HG03108 (cell line): ENCODE results near the gene UBE2J2.
A peak's percentile ranks its signal among the peaks of the same experiment; 100 is the strongest.
"Not testable (repeated sequence)": the region's sequence is repeated elsewhere in the genome, so short reads cannot be mapped to it uniquely, and the experiment has no call there.

Experiments
- ATAC-seq: cut with Tn5 transposase; IDR thresholded peaks from one replicate; pipeline ENCODE4 v1.9.1; 2021; ENCODE audit warnings: moderate library complexity; ENCODE audit not compliant: unreplicated experiment

Gene UBE2J2

GRCh38 chr1:1273512-1274298 is at the start of gene UBE2J2:
UBE2J2 (minus strand) TSS chr1:1273854; CDS start chr1:1267992, 5,862 bp downstream.
- peak; percentile 75 for ATAC-seq

- no peak for ATAC-seq
These were observed 49.3 kb upstream of the UBE2J2 start for GRCh38 chr1:1322952-1323351.

GRCh38 chr1:1322418-1322817 is 48.8 kb upstream of the UBE2J2 start:
- ATAC-seq = no peak

- ATAC-seq = no peak
These were observed 47.8 kb upstream of the UBE2J2 start for GRCh38 chr1:1321477-1321876.

GRCh38 chr1:1320666-1321448 is 47.2 kb upstream of the UBE2J2 start:
- ATAC-seq = no peak

GRCh38 chr1:1319646-1319941 is 45.9 kb upstream of the UBE2J2 start:
- no peak for ATAC-seq

- no peak for ATAC-seq
These were observed 45.4 kb upstream of the UBE2J2 start for GRCh38 chr1:1318777-1319645.

GRCh38 chr1:1318131-1318652 is 44.5 kb upstream of the UBE2J2 start:
- no peak for ATAC-seq

GRCh38 chr1:1317420-1317819 is 43.8 kb upstream of the UBE2J2 start:
- ATAC-seq = no peak

GRCh38 chr1:1316199-1316598 is 42.5 kb upstream of the UBE2J2 start:
- not testable (repeated sequence) for ATAC-seq

GRCh38 chr1:1315435-1315954 is 41.8 kb upstream of the UBE2J2 start:
- no peak for ATAC-seq

GRCh38 chr1:1314678-1315335 is 41.2 kb upstream of the UBE2J2 start:
- ATAC-seq = no peak

- no peak for ATAC-seq
These were observed 40.6 kb upstream of the UBE2J2 start for GRCh38 chr1:1314237-1314586.

GRCh38 chr1:1313500-1314236 is 40.0 kb upstream of the UBE2J2 start:
- ATAC-seq = no peak

- ATAC-seq = no peak
These were observed 39.0 kb upstream of the UBE2J2 start for GRCh38 chr1:1312450-1313314.

- no peak for ATAC-seq
These were observed 37.8 kb upstream of the UBE2J2 start for GRCh38 chr1:1311107-1312104.

GRCh38 chr1:1310476-1311053 is 36.9 kb upstream of the UBE2J2 start:
- no peak for ATAC-seq

GRCh38 chr1:1310109-1310385 is 36.4 kb upstream of the UBE2J2 start:
- ATAC-seq = no peak
